Heart left ventricle (tissue), 13 donors: ENCODE data around the gene FOCAD.

Source experiments
- POLR2A ChIP-seq, 2 donors: fragments of 450-650 bp; IDR thresholded peaks; one replicate each; pipeline ENCODE4 v1.6.1; 2017; ENCODE audit warnings: antibody characterized with exemption in 2 of 2, mild to moderate bottlenecking in 2 of 2, moderate library complexity in 2 of 2
- TF ChIP-seq, protein P1 (sequence below), 12 donors: fragments of 200-600 bp; sonication (generic) in 4 of 12; IDR thresholded peaks; one replicate each; pipeline versions ENCODE4 v1.5.0 to v1.8.0; 2018 to 2022; ENCODE audit warnings: antibody characterized with exemption in 12 of 12, mild to moderate bottlenecking in 5 of 12
- donor health status: ischemic (EF 13 %, LVEDD 7.1; RV severe dilation, severe dysfunction).
- donor health status: DM: no; HTN: yes; CAD: no.
- donor health status: DM: no; HTN: no; CAD: no.
- donor health status: ischemic (EF 25% LVEDD 6.9; RV normal size, moderate dysfunction).
- donor health status: ischemic (EF 25% LVEDD 5.7; RV mildly dilated, moderate dysfunction).
- donor health status: ischemic (EF 35%, LVEDD 5.7; RV mildly dilated, moderate dysfunction).
- donor health status: nonischemic (EF 11% LVEDD 7.7; RV severe dilation, severe dysfunction).
- donor health status: DM: yes; HTN: yes; CAD: no.
- donor health status: PGD.
- donor health status: ischemic (EF 29% LVEDD 5.4; RV normal size, mild dysfunction).
- donor health status: nonischemic (EF 23%, LVEDD 6.1; RV moderate dilation, normal function).

GRCh38 chr9:20634895-20635294 lies 49.2 kb upstream of the FOCAD start:
- TF ChIP-seq, protein P1, sequence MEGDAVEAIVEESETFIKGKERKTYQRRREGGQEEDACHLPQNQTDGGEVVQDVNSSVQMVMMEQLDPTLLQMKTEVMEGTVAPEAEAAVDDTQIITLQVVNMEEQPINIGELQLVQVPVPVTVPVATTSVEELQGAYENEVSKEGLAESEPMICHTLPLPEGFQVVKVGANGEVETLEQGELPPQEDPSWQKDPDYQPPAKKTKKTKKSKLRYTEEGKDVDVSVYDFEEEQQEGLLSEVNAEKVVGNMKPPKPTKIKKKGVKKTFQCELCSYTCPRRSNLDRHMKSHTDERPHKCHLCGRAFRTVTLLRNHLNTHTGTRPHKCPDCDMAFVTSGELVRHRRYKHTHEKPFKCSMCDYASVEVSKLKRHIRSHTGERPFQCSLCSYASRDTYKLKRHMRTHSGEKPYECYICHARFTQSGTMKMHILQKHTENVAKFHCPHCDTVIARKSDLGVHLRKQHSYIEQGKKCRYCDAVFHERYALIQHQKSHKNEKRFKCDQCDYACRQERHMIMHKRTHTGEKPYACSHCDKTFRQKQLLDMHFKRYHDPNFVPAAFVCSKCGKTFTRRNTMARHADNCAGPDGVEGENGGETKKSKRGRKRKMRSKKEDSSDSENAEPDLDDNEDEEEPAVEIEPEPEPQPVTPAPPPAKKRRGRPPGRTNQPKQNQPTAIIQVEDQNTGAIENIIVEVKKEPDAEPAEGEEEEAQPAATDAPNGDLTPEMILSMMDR (IDR thresholded peaks at IDR 0.05), result no peak
- no peak for TF ChIP-seq POLR2A (IDR thresholded peaks at IDR 0.05)
